ENCODE results near the gene KRT37.
A peak's percentile ranks its signal among the peaks of the same experiment; 100 is the strongest.
"Not testable (repeated sequence)": the region's sequence is repeated elsewhere in the genome, so short reads cannot be mapped to it uniquely, and the experiment has no call there.

Gene KRT37

GRCh38 chr17:41439375-41439774 lies 15.0 kb upstream of the KRT37 start:
- no peak for TF ChIP-seq CTCF (conservative IDR thresholded peaks at IDR 0.05; ENCODE audit: control insufficient read depth, insufficient read depth, low read depth, low read length)
- no peak overlapping the region for H3K4me3 ChIP-seq (ENCODE audit: control insufficient read depth, low read depth, low read length)
- peak; percentile 25 for DNase-seq (ENCODE audit: low read depth)

- no peak overlapping the region for H3K4me3 ChIP-seq (ENCODE audit: control insufficient read depth, low read depth, low read length)
- DNase-seq (ENCODE audit: low read depth), result no peak
- no peak for TF ChIP-seq CTCF (conservative IDR thresholded peaks at IDR 0.05; ENCODE audit: control insufficient read depth, insufficient read depth, low read depth, low read length)
Measured at GRCh38 chr17:41437769-41438168, 13.4 kb upstream of the KRT37 start.

GRCh38 chr17:41437254-41437653 lies 12.9 kb upstream of the KRT37 start:
- no peak for TF ChIP-seq CTCF (conservative IDR thresholded peaks at IDR 0.05; ENCODE audit: control insufficient read depth, insufficient read depth, low read depth, low read length)
- no peak for DNase-seq (ENCODE audit: low read depth)
- H3K4me3 ChIP-seq (ENCODE audit: control insufficient read depth, low read depth, low read length), result no peak overlapping the region

- DNase-seq (ENCODE audit: low read depth), result no peak
- no peak for TF ChIP-seq CTCF (conservative IDR thresholded peaks at IDR 0.05; ENCODE audit: control insufficient read depth, insufficient read depth, low read depth, low read length)
Measured at GRCh38 chr17:41434415-41434814, 10.0 kb upstream of the KRT37 start.

GRCh38 chr17:41434005-41434404 lies 9.6 kb upstream of the KRT37 start:
- no peak for TF ChIP-seq CTCF (conservative IDR thresholded peaks at IDR 0.05; ENCODE audit: control insufficient read depth, insufficient read depth, low read depth, low read length)
- H3K4me3 ChIP-seq (ENCODE audit: control insufficient read depth, low read depth, low read length), result no peak overlapping the region
- no peak for DNase-seq (ENCODE audit: low read depth)

More at GRCh38 chr17:41434415-41434814, 10.0 kb upstream of the KRT37 start:
- no peak overlapping the region for H3K4me3 ChIP-seq (ENCODE audit: control insufficient read depth, low read depth, low read length)

GRCh38 chr17:41433586-41433985 lies 9.2 kb upstream of the KRT37 start:
- no peak for TF ChIP-seq CTCF (conservative IDR thresholded peaks at IDR 0.05; ENCODE audit: control insufficient read depth, insufficient read depth, low read depth, low read length)
- no peak for DNase-seq (ENCODE audit: low read depth)
- no peak overlapping the region for H3K4me3 ChIP-seq (ENCODE audit: control insufficient read depth, low read depth, low read length)

GRCh38 chr17:41430376-41430775 lies 6.0 kb upstream of the KRT37 start:
- not testable (repeated sequence) for H3K4me3 ChIP-seq (ENCODE audit: control insufficient read depth, low read depth, low read length); DNase-seq (ENCODE audit: low read depth)

Measured in fibroblast of mammary gland (primary cell).